ENCODE results near the gene KCNJ6. TPM values are rescaled to one million over a fixed set of nuclear protein-coding genes. Genes with fewer than 3 reads are reported as not detected.

Gene KCNJ6
- total RNA-seq, 2 donors from 2014 or later: 0.33 TPM; not detected in 1

DNA sequence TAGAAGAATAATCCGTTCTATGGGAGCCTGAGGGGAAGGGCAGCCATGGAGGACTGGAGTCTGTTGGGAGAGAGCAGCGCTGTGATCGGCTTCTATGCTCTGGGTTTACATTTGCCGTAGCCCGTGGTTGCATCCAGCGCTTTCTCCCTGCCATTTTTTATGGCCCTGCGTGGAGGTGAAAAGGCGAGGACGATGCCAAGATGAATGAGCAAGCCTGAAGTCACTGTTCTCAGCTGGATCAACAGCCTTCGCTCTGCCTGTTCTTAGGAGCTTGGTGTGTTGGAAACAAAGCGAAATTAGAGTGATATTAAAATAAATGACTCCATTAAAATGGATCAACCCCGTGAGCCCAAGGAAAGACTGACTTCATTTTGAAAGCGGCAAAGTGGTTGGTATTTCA, 120.2 kb downstream of the KCNJ6 start:
- 90 to 93% methylated on average over 12 to 13 of the region's 13 CpGs for WGBS, 2 experiments (ENCODE audit: insufficient coverage in 1 of 2, insufficient read length in 1 of 2)
- no peaks in the 10 kb centered on the region for H3K27me3 Mint-ChIP-seq (ENCODE audit: insufficient read depth)

DNA sequence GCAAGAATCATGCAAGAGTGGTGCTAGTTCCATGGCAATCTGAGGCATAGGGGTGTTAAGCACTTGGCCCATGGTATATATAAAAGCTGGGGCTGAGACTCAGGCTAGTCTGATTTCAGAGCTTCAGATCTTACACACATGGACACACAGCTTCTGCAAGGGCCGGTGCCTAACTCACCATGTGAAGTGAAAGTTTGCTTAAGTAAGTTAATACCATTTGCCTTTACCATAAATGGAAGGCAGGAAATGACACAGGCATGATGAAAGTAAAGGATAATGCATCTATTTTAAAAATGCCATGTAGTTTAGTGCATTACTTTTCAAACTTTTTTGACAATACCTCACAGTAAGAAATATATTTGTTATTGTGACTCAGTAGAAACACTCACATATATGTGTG, 122.6 kb downstream of the KCNJ6 start:
- TF ChIP-seq, protein P1, sequence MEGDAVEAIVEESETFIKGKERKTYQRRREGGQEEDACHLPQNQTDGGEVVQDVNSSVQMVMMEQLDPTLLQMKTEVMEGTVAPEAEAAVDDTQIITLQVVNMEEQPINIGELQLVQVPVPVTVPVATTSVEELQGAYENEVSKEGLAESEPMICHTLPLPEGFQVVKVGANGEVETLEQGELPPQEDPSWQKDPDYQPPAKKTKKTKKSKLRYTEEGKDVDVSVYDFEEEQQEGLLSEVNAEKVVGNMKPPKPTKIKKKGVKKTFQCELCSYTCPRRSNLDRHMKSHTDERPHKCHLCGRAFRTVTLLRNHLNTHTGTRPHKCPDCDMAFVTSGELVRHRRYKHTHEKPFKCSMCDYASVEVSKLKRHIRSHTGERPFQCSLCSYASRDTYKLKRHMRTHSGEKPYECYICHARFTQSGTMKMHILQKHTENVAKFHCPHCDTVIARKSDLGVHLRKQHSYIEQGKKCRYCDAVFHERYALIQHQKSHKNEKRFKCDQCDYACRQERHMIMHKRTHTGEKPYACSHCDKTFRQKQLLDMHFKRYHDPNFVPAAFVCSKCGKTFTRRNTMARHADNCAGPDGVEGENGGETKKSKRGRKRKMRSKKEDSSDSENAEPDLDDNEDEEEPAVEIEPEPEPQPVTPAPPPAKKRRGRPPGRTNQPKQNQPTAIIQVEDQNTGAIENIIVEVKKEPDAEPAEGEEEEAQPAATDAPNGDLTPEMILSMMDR (conservative IDR thresholded peaks at IDR 0.05): no peak
- 80 to 100% methylated on average over 1 of the region's 1 CpG for WGBS, 2 experiments (ENCODE audit: insufficient coverage in 1 of 2, insufficient read length in 1 of 2)

More for the DNA sequence above, 120.2 kb downstream of the KCNJ6 start:
- H3K27ac Mint-ChIP-seq: no peak overlapping the region
- no peaks in the 10 kb centered on the region for H3K9me3 ChIP-seq (ENCODE audit: control insufficient read depth, low read length)
- TF ChIP-seq, protein P1 (conservative IDR thresholded peaks at IDR 0.05): no peak
- H3K4me3 ChIP-seq (ENCODE audit: low read length): no peak overlapping the region
- no peaks in the 10 kb centered on the region for H3K36me3 ChIP-seq (ENCODE audit: control insufficient read depth, insufficient read depth, low read length)
- H3K4me1 Mint-ChIP-seq: peaks cover 5% of the 10 kb centered on the region
- H3K4me3 Mint-ChIP-seq: no peak overlapping the region
- no peaks in the 10 kb centered on the region for H3K27me3 ChIP-seq (ENCODE audit: control insufficient read depth, insufficient read depth, low read length, poor library complexity, severe bottlenecking)
- H3K9ac ChIP-seq (ENCODE audit: extremely low read depth, low read length, poor library complexity, severe bottlenecking): no peak overlapping the region
- H3K27ac ChIP-seq (ENCODE audit: low read depth, low read length): no peak overlapping the region
- DNase-seq: no peak
- H3K4me1 ChIP-seq (ENCODE audit: control insufficient read depth, insufficient read depth, low read length): peaks cover 8% of the 10 kb centered on the region
- no peaks in the 10 kb centered on the region for H3K9me3 Mint-ChIP-seq
- no peaks in the 10 kb centered on the region for H3K36me3 Mint-ChIP-seq (ENCODE audit: low read depth)

DNA sequence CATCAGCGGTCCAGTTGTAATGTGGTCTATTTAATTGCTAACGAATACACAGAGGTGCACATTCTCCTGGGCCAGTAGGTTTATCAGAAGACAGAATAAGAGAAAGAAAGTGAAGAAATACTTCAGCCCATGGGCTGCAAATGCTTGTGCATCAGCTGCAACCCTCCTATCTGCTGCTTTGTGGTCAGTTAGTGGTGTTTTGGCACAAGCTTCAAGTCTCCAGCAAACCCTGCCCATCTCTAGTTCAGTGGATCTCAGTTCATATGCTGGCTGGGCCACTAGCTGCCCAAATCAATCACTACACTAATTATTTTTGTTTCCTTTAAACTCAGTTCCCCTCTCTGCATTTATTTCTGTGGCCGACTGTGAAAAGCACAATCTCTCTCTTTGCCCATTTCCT, 124.2 kb downstream of the KCNJ6 start:
- H3K4me1 ChIP-seq (ENCODE audit: control insufficient read depth, insufficient read depth, low read length): no peaks in the 10 kb centered on the region
- no peaks in the 10 kb centered on the region for H3K36me3 Mint-ChIP-seq (ENCODE audit: low read depth)
- no peak overlapping the region for H3K4me3 ChIP-seq (ENCODE audit: low read length)
- H3K27me3 ChIP-seq (ENCODE audit: control insufficient read depth, insufficient read depth, low read length, poor library complexity, severe bottlenecking): no peaks in the 10 kb centered on the region
- H3K4me3 Mint-ChIP-seq: no peak overlapping the region
- TF ChIP-seq, protein P1 (conservative IDR thresholded peaks at IDR 0.05): no peak
- no peaks in the 10 kb centered on the region for H3K4me1 Mint-ChIP-seq
- H3K27ac Mint-ChIP-seq: no peak overlapping the region
- no peak for DNase-seq
- no peaks in the 10 kb centered on the region for H3K36me3 ChIP-seq (ENCODE audit: control insufficient read depth, insufficient read depth, low read length)
- H3K27me3 Mint-ChIP-seq (ENCODE audit: insufficient read depth): peaks cover 3% of the 10 kb centered on the region
- H3K27ac ChIP-seq (ENCODE audit: low read depth, low read length): no peak overlapping the region
- H3K9me3 ChIP-seq (ENCODE audit: control insufficient read depth, low read length): no peaks in the 10 kb centered on the region
- no peak overlapping the region for H3K9ac ChIP-seq (ENCODE audit: extremely low read depth, low read length, poor library complexity, severe bottlenecking)
- H3K9me3 Mint-ChIP-seq: no peaks in the 10 kb centered on the region
- 83 to 94% methylated on average over 2 to 3 of the region's 3 CpGs for WGBS, 2 experiments (ENCODE audit: insufficient coverage in 1 of 2, insufficient read length in 1 of 2)

More for the DNA sequence above, 122.6 kb downstream of the KCNJ6 start:
- DNase-seq: no peak
- H3K36me3 Mint-ChIP-seq (ENCODE audit: low read depth): no peaks in the 10 kb centered on the region
- H3K9me3 ChIP-seq (ENCODE audit: control insufficient read depth, low read length): no peaks in the 10 kb centered on the region
- no peak overlapping the region for H3K4me3 Mint-ChIP-seq
- H3K36me3 ChIP-seq (ENCODE audit: control insufficient read depth, insufficient read depth, low read length): no peaks in the 10 kb centered on the region
- H3K27ac ChIP-seq (ENCODE audit: low read depth, low read length): no peak overlapping the region
- H3K9me3 Mint-ChIP-seq: no peaks in the 10 kb centered on the region
- H3K4me1 ChIP-seq (ENCODE audit: control insufficient read depth, insufficient read depth, low read length): no peaks in the 10 kb centered on the region
- no peak overlapping the region for H3K27ac Mint-ChIP-seq
- no peak overlapping the region for H3K9ac ChIP-seq (ENCODE audit: extremely low read depth, low read length, poor library complexity, severe bottlenecking)
- H3K27me3 ChIP-seq (ENCODE audit: control insufficient read depth, insufficient read depth, low read length, poor library complexity, severe bottlenecking): no peaks in the 10 kb centered on the region
- H3K4me3 ChIP-seq (ENCODE audit: low read length): no peak overlapping the region
- no peaks in the 10 kb centered on the region for H3K4me1 Mint-ChIP-seq
- peaks cover 3% of the 10 kb centered on the region for H3K27me3 Mint-ChIP-seq (ENCODE audit: insufficient read depth)
